Esophagus muscularis mucosa (tissue), 4 donors: ENCODE data around the gene ATG13.

Experiments
- CTCF ChIP-seq, 3 experiments: fragments of 200-600 bp in 2 of 3; fragments of 450-650 bp in 1 of 3; sonication (generic) in 2 of 3; IDR thresholded peaks; one replicate each; pipeline ENCODE4 v1.5.1; 2017 to 2019; ENCODE audit warnings: antibody characterized with exemption in 3 of 3, mild to moderate bottlenecking in 2 of 3, moderate library complexity in 1 of 3
- EP300 ChIP-seq: sonication (generic); formaldehyde crosslinking; IDR thresholded peaks from one replicate; pipeline ENCODE4 v1.6.1; 2017; ENCODE audit warnings: antibody characterized with exemption
- POLR2A ChIP-seq: fragments of 450-650 bp; IDR thresholded peaks from one replicate; pipeline ENCODE4 v1.6.1; 2017; ENCODE audit warnings: antibody characterized with exemption, moderate library complexity, mild to moderate bottlenecking, low read depth

- TF ChIP-seq EP300 (no peak), CTCF (IDR thresholded peaks at IDR 0.05) (no peak), POLR2A (no peak)
Observed at GRCh38 chr11:46635557-46636139, 18.3 kb downstream of the ATG13 start.
